OCI-LY3 (cell line): ENCODE results near the gene C9orf50.

Source experiments
- H2AFZ ChIP-seq: fragments of 200-600, 300-600 bp; shearing (Covaris generic); 2 replicates; pipeline ENCODE4 v1.6.0; 2014; ENCODE audit warnings: antibody characterized with exemption, low read depth, low read length
- H3K27ac ChIP-seq: fragments of 200-600, 300-600 bp; sonication (generic); 2 replicates; pipeline ENCODE4 v1.5.1; 2014; ENCODE audit warnings: mild to moderate bottlenecking, low read length, moderate library complexity, mixed read lengths
- H3K27me3 ChIP-seq: fragments of 200-600, 300-600 bp; sonication (generic); 2 replicates; pipeline ENCODE4 v1.6.1; 2014; ENCODE audit warnings: low read depth, low read length, mixed read lengths
- H3K36me3 ChIP-seq: fragments of 200-600, 300-600 bp; sonication (generic); replicated peaks from 2 replicates; pipeline ENCODE3; 2014; ENCODE audit warnings: low read depth, low read length, mixed read lengths
- H3K4me1 ChIP-seq: fragments of 300-600, 200-600 bp; sonication (generic); 2 replicates; pipeline ENCODE4 v1.6.1; 2014; ENCODE audit warnings: low read length, mixed read lengths
- H3K4me2 ChIP-seq: fragments of 200-600, 300-600 bp; sonication (generic); 2 replicates; pipeline ENCODE4 v1.6.1; 2014; ENCODE audit warnings: low read length, mixed read lengths
- H3K4me3 ChIP-seq: fragments of 300-600, 200-600 bp; sonication (generic); 2 replicates; pipeline ENCODE4 v1.5.1; 2014; ENCODE audit warnings: antibody characterized with exemption, mild to moderate bottlenecking, low read length, moderate library complexity
- H3K79me2 ChIP-seq: fragments of 300-600, 200-600 bp; shearing (Covaris generic); 2 replicates; pipeline ENCODE4 v1.6.1; 2014; ENCODE audit warnings: mild to moderate bottlenecking, low read length, mixed read lengths
- H3K9ac ChIP-seq: fragments of 300-600, 200-600 bp; shearing (Covaris generic); 2 replicates; pipeline ENCODE4 v1.6.0; 2014; ENCODE audit warnings: mild to moderate bottlenecking, low read length, moderate library complexity
- H3K9me3 ChIP-seq: fragments of 200-600, 300-600 bp; shearing (Covaris generic); 2 replicates; pipeline ENCODE4 v1.6.1; 2014; ENCODE audit warnings: low read length, mixed read lengths; ENCODE audit not compliant: insufficient read depth
- H4K20me1 ChIP-seq: fragments of 200-600, 300-600 bp; sonication (generic); 2 replicates; pipeline ENCODE4 v1.6.1; 2016; ENCODE audit warnings: low read length, mixed read lengths; ENCODE audit not compliant: insufficient read depth
- CTCF ChIP-seq: fragments of 200-600, 300-600 bp; sonication (generic); IDR thresholded peaks from 2 replicates; pipeline ENCODE4 v1.5.1; 2014; ENCODE audit warnings: antibody characterized with exemption, low read length, low read depth
- EZH2phosphoT487 ChIP-seq: fragments of 200-600 bp; shearing (Covaris generic); IDR thresholded peaks from 2 replicates; pipeline ENCODE4 v1.6.1; 2018; ENCODE audit warnings: antibody characterized with exemption, mixed run types, low read depth

Gene C9orf50

GRCh38 chr9:129619787-129620668 lies 873 bp downstream of the C9orf50 start:
- no peak overlapping the region for H3K4me2 ChIP-seq
- H4K20me1 ChIP-seq = no peaks in the 10 kb centered on the region
- H3K9me3 ChIP-seq = no peaks in the 10 kb centered on the region
- H3K36me3 ChIP-seq = no peaks in the 10 kb centered on the region
- no peak overlapping the region for H3K9ac ChIP-seq
- no peaks in the 10 kb centered on the region; the same call in 1 of the 2 replicates for H3K27me3 ChIP-seq
- H3K79me2 ChIP-seq = no peaks in the 10 kb centered on the region
- TF ChIP-seq EZH2phosphoT487 = no peak
- no peak for TF ChIP-seq CTCF
- H2AFZ ChIP-seq = no peak overlapping the region
- peaks cover 12% of the 10 kb centered on the region for H3K4me1 ChIP-seq
- H3K4me3 ChIP-seq = no peak overlapping the region
- no peak overlapping the region for H3K27ac ChIP-seq

- H3K4me3 ChIP-seq = no peak overlapping the region
- TF ChIP-seq EZH2phosphoT487 = no peak
- peak; percentile 59 for TF ChIP-seq CTCF
- H3K9me3 ChIP-seq = no peaks in the 10 kb centered on the region
- H3K79me2 ChIP-seq = no peaks in the 10 kb centered on the region
- H3K27me3 ChIP-seq = peaks cover 2% of the 10 kb centered on the region
- H4K20me1 ChIP-seq = no peaks in the 10 kb centered on the region
- no peaks in the 10 kb centered on the region for H3K4me1 ChIP-seq
- no peaks in the 10 kb centered on the region for H3K36me3 ChIP-seq
- H3K9ac ChIP-seq = no peak overlapping the region
- no peak overlapping the region for H2AFZ ChIP-seq
- no peak overlapping the region for H3K27ac ChIP-seq
- no peak overlapping the region for H3K4me2 ChIP-seq
These were observed 3.7 kb downstream of the C9orf50 start for GRCh38 chr9:129617167-129617566.

- H3K27me3 ChIP-seq = peaks cover 10% of the 10 kb centered on the region
- H2AFZ ChIP-seq = no peak overlapping the region
- no peak overlapping the region for H3K27ac ChIP-seq
- H3K4me1 ChIP-seq = peaks cover 4% of the 10 kb centered on the region
- no peak for TF ChIP-seq EZH2phosphoT487
- no peak for TF ChIP-seq CTCF
- H3K79me2 ChIP-seq = no peaks in the 10 kb centered on the region
- no peaks in the 10 kb centered on the region for H3K9me3 ChIP-seq
- H3K36me3 ChIP-seq = no peaks in the 10 kb centered on the region
- H4K20me1 ChIP-seq = no peaks in the 10 kb centered on the region
- no peak overlapping the region for H3K4me2 ChIP-seq
- no peak overlapping the region for H3K4me3 ChIP-seq
- H3K9ac ChIP-seq = no peak overlapping the region
These were observed 5.3 kb downstream of the C9orf50 start for GRCh38 chr9:129615407-129616285.

- Histone ChIP-seq H3K9me3 (no peaks in the 10 kb centered on the region), H3K4me3 (no peak overlapping the region), H3K36me3 (no peaks in the 10 kb centered on the region), H3K4me1 (peaks cover 5% of the 10 kb centered on the region), H2AFZ (no peak overlapping the region), H3K27ac (no peak overlapping the region), H3K4me2 (no peak overlapping the region), H3K27me3 (peaks cover 10% of the 10 kb centered on the region), H4K20me1 (no peaks in the 10 kb centered on the region), H3K9ac (no peak overlapping the region), H3K79me2 (no peaks in the 10 kb centered on the region)
- no peak for TF ChIP-seq CTCF
- no peak for TF ChIP-seq EZH2phosphoT487
These were observed 6.0 kb downstream of the C9orf50 start for GRCh38 chr9:129614932-129615331.
